NCI-H187 (cell line): ENCODE results near the gene NXNL2.

Experiments
- DNase-seq, 2 experiments: peaks; one replicate each; lab custom pipeline; 2025; lab: John Stamatoyannopoulos, UW

The NXNL2 gene

GRCh38 chr9:88534456-88535225 is at the start of gene NXNL2:
Gene NXNL2, plus strand, starts transcription at chr9:88535178. Its CDS starts 257 bp downstream, at chr9:88535435.
- no peak for DNase-seq

GRCh38 chr9:88488166-88488565 is 46.8 kb upstream of the NXNL2 start:
- DNase-seq = no peak

GRCh38 chr9:88494983-88495721 is 39.8 kb upstream of the NXNL2 start:
- no peak for DNase-seq

GRCh38 chr9:88497224-88497623 is 37.8 kb upstream of the NXNL2 start:
- no peak for DNase-seq

GRCh38 chr9:88498880-88499279 is 36.1 kb upstream of the NXNL2 start:
- DNase-seq = no peak

GRCh38 chr9:88501086-88501485 is 33.9 kb upstream of the NXNL2 start:
- DNase-seq = no peak

GRCh38 chr9:88502552-88503034 is 32.4 kb upstream of the NXNL2 start:
- DNase-seq = no peak

GRCh38 chr9:88503081-88503844 is 31.7 kb upstream of the NXNL2 start:
- no peak for DNase-seq

- DNase-seq = no peak
Observed at GRCh38 chr9:88503845-88504764, 30.9 kb upstream of the NXNL2 start.

- no peak for DNase-seq
Observed at GRCh38 chr9:88508326-88508725, 26.7 kb upstream of the NXNL2 start.

GRCh38 chr9:88511906-88512305 is 23.1 kb upstream of the NXNL2 start:
- no peak for DNase-seq

GRCh38 chr9:88514247-88514646 is 20.7 kb upstream of the NXNL2 start:
- no peak for DNase-seq

GRCh38 chr9:88521308-88521707 is 13.7 kb upstream of the NXNL2 start:
- no peak for DNase-seq

- DNase-seq = no peak
Observed at GRCh38 chr9:88522360-88522759, 12.6 kb upstream of the NXNL2 start.

GRCh38 chr9:88523056-88523455 is 11.9 kb upstream of the NXNL2 start:
- no peak for DNase-seq

GRCh38 chr9:88524911-88525310 is 10.1 kb upstream of the NXNL2 start:
- DNase-seq = no peak

- no peak for DNase-seq
Observed at GRCh38 chr9:88527618-88528017, 7.4 kb upstream of the NXNL2 start.

- no peak for DNase-seq
Observed at GRCh38 chr9:88528080-88528790, 6.7 kb upstream of the NXNL2 start.

- DNase-seq = no peak
Observed at GRCh38 chr9:88529496-88529895, 5.5 kb upstream of the NXNL2 start.

- no peak for DNase-seq
Observed at GRCh38 chr9:88530051-88530450, 4.9 kb upstream of the NXNL2 start.
